Stimulated activated CD4-positive, alpha-beta T cell treated with anti-CD3 and anti-CD28 coated beads, TNF-alpha, amount 100 ng/mL, for 1 hour (primary cell): Measurements from ENCODE around the gene SLC24A1.
"Not testable (repeated sequence)": the region's sequence is repeated elsewhere in the genome, so short reads cannot be mapped to it uniquely, and the experiment has no call there.

Source experiments
- DNase-seq, 3 donors: peaks; one replicate each; pipeline ENCODE4 v3.0.0-alpha.2; 2020; ENCODE audit warnings: low read depth in 3 of 3, low spot score in 1 of 3

The SLC24A1 gene

DNA sequence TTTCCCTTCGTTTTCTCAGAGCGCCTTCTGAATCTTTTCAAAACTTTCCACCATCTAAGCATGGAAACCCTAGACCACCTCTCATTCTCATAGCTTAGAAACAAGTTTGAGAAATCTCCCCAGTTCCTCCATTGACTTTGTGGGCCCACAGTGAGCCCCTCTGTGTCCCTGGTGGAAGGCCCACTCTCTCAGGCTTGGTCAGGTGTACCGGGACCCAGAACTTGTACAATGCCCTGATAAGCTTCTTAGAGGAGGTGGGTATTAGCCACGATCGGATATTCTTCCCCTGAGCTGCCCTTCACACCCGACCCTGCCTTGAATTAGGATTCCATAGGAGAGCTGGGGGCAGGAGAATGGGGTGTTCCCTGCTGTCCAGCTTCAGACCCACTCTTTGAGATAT, at the start of gene SLC24A1:
Gene SLC24A1, plus strand, starts transcription at position 301 of the 400 bp plus-strand sequence. CDS start 2,143 bp downstream, outside the sequence.
- DNase-seq, result no peak

DNA sequence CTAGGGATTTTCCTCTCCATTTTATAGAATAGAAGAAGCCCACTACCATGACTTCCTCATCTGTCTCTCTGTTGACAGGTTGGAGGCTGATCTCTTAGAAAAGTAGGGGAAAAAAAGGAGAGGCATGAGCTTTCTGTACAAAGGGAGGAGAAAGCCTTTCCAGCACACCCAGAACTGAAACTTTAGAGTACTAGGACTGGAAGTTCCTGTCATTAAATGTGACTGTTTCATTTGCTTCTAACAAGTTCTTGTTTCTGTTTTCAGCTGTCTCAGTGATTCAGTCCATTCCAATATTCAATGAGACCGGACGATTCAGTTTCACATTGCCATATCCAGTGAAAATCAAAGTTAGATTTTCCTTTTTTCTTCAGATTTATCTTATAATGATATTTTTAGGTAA, 49.8 kb upstream of the SLC24A1 start:
- no peak for DNase-seq

GRCh38 chr15:65576664-65577063, 45.1 kb upstream of the SLC24A1 start:
- DNase-seq, result no peak

GRCh38 chr15:65577129-65577996, 44.4 kb upstream of the SLC24A1 start:
- no peak for DNase-seq

GRCh38 chr15:65578904-65579728, 42.6 kb upstream of the SLC24A1 start:
- DNase-seq, result no peak

DNA sequence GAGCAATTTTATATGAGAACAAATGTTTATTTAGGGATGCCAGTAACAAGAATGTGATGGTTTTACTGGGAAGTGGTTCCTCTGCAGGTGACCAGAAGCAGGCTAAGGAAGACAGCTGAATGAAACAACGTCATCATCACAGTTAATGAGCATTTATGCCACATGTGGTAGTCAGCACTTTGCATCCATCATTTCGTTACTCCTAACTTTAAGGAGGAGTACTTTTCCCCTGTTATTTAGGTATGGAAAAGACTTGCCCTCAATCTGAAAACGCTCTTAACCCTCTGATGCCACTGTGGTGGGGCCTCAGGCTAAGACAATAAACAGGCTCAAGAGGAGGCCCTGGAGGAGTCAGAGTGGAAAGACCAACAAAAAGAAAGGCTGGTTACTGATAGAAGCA, 42.0 kb upstream of the SLC24A1 start:
- DNase-seq, result no peak

- no peak for DNase-seq
Measured at GRCh38 chr15:65580287-65580686, 41.5 kb upstream of the SLC24A1 start.

GRCh38 chr15:65583701-65584100, 38.0 kb upstream of the SLC24A1 start:
- DNase-seq, result no peak

DNA sequence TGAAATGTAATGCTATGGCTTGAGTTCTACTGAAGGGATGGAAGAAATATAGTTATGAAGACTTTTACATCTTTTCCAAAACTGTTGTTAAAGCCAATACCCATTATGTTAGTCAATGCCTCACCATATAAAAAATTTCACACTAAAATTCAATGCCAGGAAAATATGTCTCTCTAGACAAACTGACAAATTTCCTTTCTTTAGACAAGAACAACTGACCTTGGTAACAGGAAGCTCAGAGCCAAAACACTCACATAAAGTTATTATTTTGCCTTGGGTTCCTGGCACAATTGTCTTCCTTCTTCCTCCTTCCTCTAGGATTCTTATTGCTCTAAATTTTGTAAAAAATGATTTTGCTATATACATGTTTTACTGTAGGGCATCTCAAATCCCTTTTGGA, 37.5 kb upstream of the SLC24A1 start:
- no peak for DNase-seq

DNA sequence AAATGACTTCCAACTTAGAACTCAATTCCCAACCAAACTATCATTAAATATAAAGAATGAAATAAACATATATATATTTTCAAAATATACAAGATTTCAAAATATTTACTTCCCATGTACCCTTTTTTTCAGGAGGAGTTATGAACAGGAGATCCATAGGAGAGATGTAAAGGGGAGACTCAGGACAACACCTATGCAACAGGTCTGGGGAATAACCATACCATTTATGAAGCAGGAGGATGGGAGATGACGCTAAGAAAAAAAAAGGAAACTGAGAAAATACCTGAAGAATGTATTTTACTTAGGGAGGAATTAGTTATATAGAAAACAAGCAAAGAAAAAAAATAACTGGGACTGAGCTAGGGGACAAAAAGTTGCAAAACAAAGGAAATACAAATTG, 34.6 kb upstream of the SLC24A1 start:
- no peak for DNase-seq

DNA sequence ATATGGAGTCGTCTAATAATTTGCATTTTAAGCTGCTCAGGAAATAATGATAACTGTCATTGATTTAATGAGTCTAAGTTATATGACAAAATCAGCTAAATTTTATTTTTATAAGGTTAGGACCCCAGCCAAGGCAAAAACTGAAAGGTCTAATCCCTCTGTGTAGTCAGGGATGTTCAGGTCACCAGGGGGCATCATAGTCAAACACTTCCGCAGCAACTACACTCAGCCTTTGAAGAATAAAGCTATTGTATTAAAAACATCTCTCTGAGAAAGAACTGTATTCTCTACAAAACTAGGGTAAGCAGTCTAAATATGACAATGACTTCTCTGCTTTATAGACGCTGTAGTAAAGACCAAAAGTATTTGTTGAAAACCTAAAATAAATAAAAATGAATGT, 25.8 kb upstream of the SLC24A1 start:
- no peak for DNase-seq

- DNase-seq, result no peak
Measured at GRCh38 chr15:65598468-65598867, 23.3 kb upstream of the SLC24A1 start.

DNA sequence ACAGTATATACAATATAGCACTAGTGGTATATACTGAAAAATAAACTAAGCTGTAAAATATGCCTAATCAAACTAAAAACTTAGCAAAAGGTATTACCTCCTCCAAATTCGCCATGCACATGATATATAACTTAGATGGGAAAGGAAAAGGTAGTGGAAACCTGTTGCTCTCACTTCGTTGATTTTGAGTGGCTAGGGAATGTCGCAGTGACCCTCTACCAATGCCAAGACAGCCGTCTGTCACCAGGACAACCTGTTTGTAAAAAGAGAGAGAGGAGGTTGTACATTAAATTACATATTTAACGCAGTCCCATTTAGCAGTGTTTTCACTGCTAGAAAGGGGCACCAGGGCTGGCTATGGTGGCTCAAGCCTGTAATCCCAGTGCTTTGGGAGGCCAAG, 22.1 kb upstream of the SLC24A1 start:
- DNase-seq, result no peak

DNA sequence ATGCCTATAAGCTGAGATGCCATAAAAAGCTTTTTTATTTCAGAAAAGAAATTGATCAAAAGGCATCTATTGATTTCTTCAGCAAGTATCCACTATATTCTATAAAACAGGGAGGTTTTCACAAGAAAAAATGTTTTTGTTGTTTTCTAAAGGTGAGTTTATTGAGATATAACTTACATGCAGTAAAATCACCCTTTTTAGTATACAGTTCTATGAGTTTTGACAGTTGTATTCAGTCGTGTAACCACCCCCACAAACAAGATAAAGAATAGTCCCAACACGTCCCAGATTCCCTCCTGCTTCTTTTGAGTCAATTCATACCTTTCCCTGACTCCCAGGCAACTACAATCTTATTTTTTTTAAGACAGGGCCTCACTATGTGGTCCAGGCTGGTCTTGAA, 18.6 kb upstream of the SLC24A1 start:
- no peak for DNase-seq

DNA sequence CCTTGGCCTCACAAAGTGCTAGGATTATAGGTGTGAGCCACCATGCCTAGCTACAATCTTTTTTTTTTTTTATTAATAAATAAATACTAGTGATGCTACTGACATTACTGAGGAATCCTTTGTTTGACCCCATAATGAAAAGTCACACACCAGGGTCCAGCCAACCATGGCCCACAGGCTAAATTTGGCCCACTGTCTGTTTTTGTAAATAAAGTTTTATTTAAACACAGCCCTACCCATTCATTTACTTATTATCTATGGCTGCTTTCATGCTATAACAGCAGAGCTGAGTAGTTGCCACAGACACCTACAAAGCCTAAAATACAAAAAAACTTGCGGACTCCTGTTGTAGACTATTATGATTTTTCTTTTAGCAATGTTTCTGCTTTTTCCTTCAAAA, 18.2 kb upstream of the SLC24A1 start:
- no peak for DNase-seq

DNA sequence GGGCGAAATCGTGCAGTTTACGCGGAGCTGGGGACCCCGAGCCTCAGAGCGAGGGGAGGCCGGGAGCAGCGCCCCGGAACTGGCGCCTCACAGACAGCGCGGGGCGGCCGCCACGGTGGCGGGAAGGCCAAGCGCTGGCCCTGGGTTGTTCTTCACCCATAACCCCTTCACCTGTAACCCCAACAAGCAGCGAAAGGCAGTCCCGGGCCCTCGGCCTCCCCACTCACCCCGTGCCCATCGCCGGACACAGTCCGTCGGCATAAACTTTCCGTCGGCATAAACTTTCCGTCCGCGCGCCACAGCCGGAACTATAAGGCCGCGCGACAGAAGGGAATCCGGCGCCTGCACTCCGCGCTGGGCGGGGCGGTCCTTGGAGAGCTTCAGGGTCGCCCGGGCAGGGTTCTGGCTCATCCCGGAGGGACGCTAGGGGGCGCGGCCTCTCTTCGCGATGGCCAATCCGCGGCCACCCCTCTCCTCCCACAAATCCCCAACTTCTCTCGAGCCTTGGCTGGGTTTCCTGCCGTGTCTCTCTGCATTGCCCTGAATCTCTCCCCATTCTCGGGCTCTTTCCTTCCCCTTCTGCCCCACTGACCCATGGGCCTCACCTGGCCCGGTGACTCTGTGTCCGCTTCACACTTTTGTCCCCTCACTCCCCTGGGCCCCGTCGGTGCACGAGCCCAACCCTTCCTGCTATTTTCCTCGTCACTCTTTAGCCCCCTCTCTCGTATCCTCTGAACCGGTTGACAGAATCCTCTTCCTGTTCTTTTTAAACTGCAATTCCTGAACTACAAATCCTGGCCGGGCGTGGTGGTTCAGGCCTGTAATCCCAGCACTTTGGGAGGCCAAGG, 10.6 kb upstream of the SLC24A1 start, which contains the start of gene INTS14:
Gene INTS14, minus strand, starts transcription at position 261 of the 848 bp plus-strand sequence. CDS start 3,751 bp downstream, outside the sequence.
- DNase-seq, result peak; percentile 76 to 94 (median 79)

DNA sequence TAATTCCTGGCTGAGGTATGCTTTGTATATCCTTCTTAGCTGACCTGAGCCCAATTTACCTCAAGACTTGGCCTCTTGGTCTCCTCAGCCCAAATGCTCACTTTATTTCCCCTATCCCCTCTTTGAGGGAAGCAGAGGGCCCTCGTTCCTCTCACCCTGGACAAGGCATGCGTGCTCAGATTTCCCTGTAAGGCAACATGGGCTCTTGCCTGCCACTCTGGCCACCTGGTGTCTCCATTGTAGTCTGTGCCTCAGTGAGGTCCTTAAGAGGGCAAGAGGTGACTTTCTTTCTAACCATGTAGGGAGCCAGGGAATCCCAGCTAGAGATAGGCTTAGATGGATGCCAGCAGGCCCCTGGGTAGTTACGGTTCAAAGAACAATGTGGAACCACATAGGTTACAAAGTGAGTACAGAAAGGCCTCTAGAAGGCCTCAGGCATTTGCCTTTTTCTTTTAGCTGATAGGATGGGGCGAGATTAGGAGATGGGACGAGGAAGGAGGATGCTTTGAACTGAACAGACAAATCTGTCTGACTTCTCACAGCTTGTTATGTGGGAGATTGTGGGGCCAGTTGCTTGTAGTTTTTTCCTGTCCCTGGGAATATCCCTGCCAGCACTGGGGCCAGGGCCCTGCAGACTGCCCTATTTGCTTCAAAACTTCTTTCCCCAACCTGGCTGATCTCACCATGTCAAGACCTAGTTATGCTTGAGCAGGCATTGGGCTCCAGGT, 9.7 kb upstream of the SLC24A1 start:
- no peak for DNase-seq

- DNase-seq, result no peak
Measured at GRCh38 chr15:65612616-65612946, 9.2 kb upstream of the SLC24A1 start.

- no peak for DNase-seq
Measured at GRCh38 chr15:65612949-65613744, 8.6 kb upstream of the SLC24A1 start.

GRCh38 chr15:65615887-65616286, 5.9 kb upstream of the SLC24A1 start:
- DNase-seq, result not testable (repeated sequence)
